Lower lobe of right lung (tissue), 2 donors: ENCODE results near the gene FGA. TPM values are rescaled to one million over a fixed set of nuclear protein-coding genes. Genes with fewer than 3 reads are reported as not detected.

Source experiments
- ATAC-seq, 2 donors: fragments of 200-7000 bp; cut with Tn5 transposase; one replicate each; pipeline ENCODE4 v1.9.1; 2020 to 2022; ENCODE audit warnings: mild to moderate bottlenecking in 2 of 2, moderate library complexity in 2 of 2
- DNase-seq: peaks from one replicate; pipeline ENCODE4 v3.0.0-alpha.2; 2020
- H3K27ac ChIP-seq: fragments of 200-600 bp; one replicate; pipeline ENCODE4 v1.8.0; 2022
- H3K27me3 ChIP-seq: fragments of 200-600 bp; one replicate; pipeline ENCODE4 v1.8.0; 2022; ENCODE audit warnings: low read depth
- H3K36me3 ChIP-seq: fragments of 200-600 bp; one replicate; pipeline ENCODE4 v1.8.0; 2022; ENCODE audit warnings: mild to moderate bottlenecking
- H3K4me1 ChIP-seq: fragments of 200-600 bp; one replicate; pipeline ENCODE4 v1.8.0; 2022
- H3K4me3 ChIP-seq: fragments of 200-600 bp; one replicate; pipeline ENCODE4 v1.8.0; 2022; ENCODE audit warnings: mild to moderate bottlenecking
- H3K9me3 ChIP-seq: fragments of 200-600 bp; one replicate; pipeline ENCODE4 v1.8.0; 2022
- CTCF ChIP-seq: fragments of 200-600 bp; IDR thresholded peaks from one replicate; pipeline ENCODE4 v1.8.0; 2022; ENCODE audit warnings: antibody characterized with exemption, mild to moderate bottlenecking
- intact Hi-C: fragments of 100-400 bp; cut with DNase I; formaldehyde crosslinking; loops from one replicate; pipeline ENCODE4 v1.11.0; 2022
- total RNA-seq: library from RNA; stranded (reverse); fragmentation: NEBNext Ultra II Directional; extraction: Animal tissue kit (Norgen Biotek cat#: 25700); gene quantifications from one replicate; pipeline ENCODE4 v1.2.1, GENCODE V29; 2021
- donor health status: DM: no; HTN: yes; CAD: no; lungs with severe emphysema.

The FGA gene
- total RNA-seq, 1 donor from 2014 or later: 35.4 TPM

- TF ChIP-seq CTCF: no peak
- H3K4me3 ChIP-seq: no peak overlapping the region
- intact Hi-C loops: no loop called here
- no peaks in the 10 kb centered on the region for H3K36me3 ChIP-seq
- H3K9me3 ChIP-seq: no peaks in the 10 kb centered on the region
- no peaks in the 10 kb centered on the region for H3K4me1 ChIP-seq
- DNase-seq: no peak
- H3K27me3 ChIP-seq: no peaks in the 10 kb centered on the region
- no peak for ATAC-seq
- H3K27ac ChIP-seq: no peak overlapping the region
Measured at GRCh38 chr4:154591890-154592289, 1.3 kb upstream of the FGA start.

GRCh38 chr4:154589296-154590197 is 995 bp downstream of the FGA start:
- DNase-seq (no peak), ATAC-seq (no peak)
- Histone ChIP-seq H3K4me3 (peak overlapping the region; percentile 3), H3K4me1 (no peaks in the 10 kb centered on the region), H3K27ac (no peak overlapping the region), H3K36me3 (no peaks in the 10 kb centered on the region), H3K27me3 (no peaks in the 10 kb centered on the region), H3K9me3 (no peaks in the 10 kb centered on the region)
- intact Hi-C loops: no loop called here
- TF ChIP-seq CTCF: no peak

GRCh38 chr4:154588198-154588597 is 2.3 kb downstream of the FGA start:
- no peak for DNase-seq
- Histone ChIP-seq H3K4me1 (no peaks in the 10 kb centered on the region), H3K9me3 (no peaks in the 10 kb centered on the region), H3K27me3 (no peaks in the 10 kb centered on the region), H3K27ac (no peak overlapping the region), H3K36me3 (no peaks in the 10 kb centered on the region), H3K4me3 (no peak overlapping the region)
- TF ChIP-seq CTCF: no peak
- intact Hi-C loops: no loop called here
- ATAC-seq: no peak

- TF ChIP-seq CTCF: no peak
- Histone ChIP-seq H3K4me3 (no peak overlapping the region), H3K27ac (no peak overlapping the region), H3K36me3 (no peaks in the 10 kb centered on the region), H3K4me1 (no peaks in the 10 kb centered on the region), H3K9me3 (no peaks in the 10 kb centered on the region), H3K27me3 (no peaks in the 10 kb centered on the region)
- ATAC-seq (no peak), DNase-seq (no peak)
- intact Hi-C loops: no loop called here
Measured at GRCh38 chr4:154586296-154587033, 4.1 kb downstream of the FGA start.

GRCh38 chr4:154585369-154586018 is 5.0 kb downstream of the FGA start:
- no peak for ATAC-seq
- Histone ChIP-seq H3K27ac (no peak overlapping the region), H3K9me3 (no peaks in the 10 kb centered on the region), H3K4me1 (no peaks in the 10 kb centered on the region), H3K4me3 (no peak overlapping the region), H3K27me3 (no peaks in the 10 kb centered on the region), H3K36me3 (no peaks in the 10 kb centered on the region)
- TF ChIP-seq CTCF: no peak
- intact Hi-C loops: no loop called here
- DNase-seq: no peak
